Kasumi-1 (cell line): ENCODE measurements around the gene RNF145.
A peak's percentile ranks its signal among the peaks of the same experiment; 100 is the strongest.
"Not testable (repeated sequence)": the region's sequence is repeated elsewhere in the genome, so short reads cannot be mapped to it uniquely, and the experiment has no call there.

Experiments used
- DNase-seq, 2 experiments: peaks; one replicate each; lab custom pipeline; 2025; lab: John Stamatoyannopoulos, UW

The RNF145 gene

GRCh38 chr5:159209438-159210209 lies at the start of gene RNF145:
TSS of gene RNF145 (minus strand) at chr5:159209553. CDS start at chr5:159203617, 5,936 bp downstream.
- DNase-seq, result peak; percentile 31 to 55

- DNase-seq, result no peak
These were observed 49.0 kb upstream of the RNF145 start for GRCh38 chr5:159258361-159258760.

- DNase-seq, result no peak
These were observed 48.4 kb upstream of the RNF145 start for GRCh38 chr5:159257629-159258283.

GRCh38 chr5:159257007-159257406 lies 47.7 kb upstream of the RNF145 start:
- no peak for DNase-seq

GRCh38 chr5:159252195-159252594 lies 42.8 kb upstream of the RNF145 start:
- DNase-seq, result no peak

GRCh38 chr5:159249158-159249557 lies 39.8 kb upstream of the RNF145 start:
- no peak for DNase-seq

GRCh38 chr5:159244890-159245289 lies 35.5 kb upstream of the RNF145 start:
- no peak for DNase-seq

- DNase-seq, result no peak
These were observed 34.8 kb upstream of the RNF145 start for GRCh38 chr5:159244163-159244562.

GRCh38 chr5:159243385-159243784 lies 34.0 kb upstream of the RNF145 start:
- DNase-seq, result no peak

GRCh38 chr5:159242656-159243055 lies 33.3 kb upstream of the RNF145 start:
- DNase-seq, result no peak

GRCh38 chr5:159241946-159242552 lies 32.7 kb upstream of the RNF145 start:
- no peak for DNase-seq

- no peak for DNase-seq
These were observed 31.0 kb upstream of the RNF145 start for GRCh38 chr5:159240301-159240870.

- DNase-seq, result not testable (repeated sequence)
These were observed 26.6 kb upstream of the RNF145 start for GRCh38 chr5:159235871-159236520.

GRCh38 chr5:159231167-159231566 lies 21.8 kb upstream of the RNF145 start:
- no peak for DNase-seq

- DNase-seq, result no peak
These were observed 21.3 kb upstream of the RNF145 start for GRCh38 chr5:159230657-159231056.

- not testable (repeated sequence) for DNase-seq
These were observed 18.7 kb upstream of the RNF145 start for GRCh38 chr5:159228097-159228496.

GRCh38 chr5:159227452-159227851 lies 18.1 kb upstream of the RNF145 start:
- DNase-seq, result no peak

GRCh38 chr5:159226451-159226850 lies 17.1 kb upstream of the RNF145 start:
- no peak for DNase-seq

- DNase-seq, result no peak
These were observed 15.1 kb upstream of the RNF145 start for GRCh38 chr5:159224471-159224870.

- DNase-seq, result no peak
These were observed 14.1 kb upstream of the RNF145 start for GRCh38 chr5:159223469-159223868.

GRCh38 chr5:159220206-159220605 lies 10.9 kb upstream of the RNF145 start:
- no peak for DNase-seq

GRCh38 chr5:159218595-159219023 lies 9.3 kb upstream of the RNF145 start:
- DNase-seq, result no peak
